Esophagus muscularis mucosa (tissue), 4 donors: ENCODE results near the gene ANKMY2. TPM values are rescaled to one million over a fixed set of nuclear protein-coding genes. Genes with fewer than 3 reads are reported as not detected.
"Not testable (repeated sequence)": the region's sequence is repeated elsewhere in the genome, so short reads cannot be mapped to it uniquely, and the experiment has no call there.

Experiments used
- DNase-seq: peaks from one replicate; pipeline ENCODE4 v3.0.0-alpha.2; 2017; ENCODE audit errors: extremely low spot score
- H3K27ac ChIP-seq, 4 donors: fragments of 200-600 bp; sonication (generic); replicated peaks in 1 of 4; 1 replicate in 3 of 4; 2 replicates in 1 of 4; pipeline ENCODE4 v1.5.1; 2016 to 2019; ENCODE audit warnings: mild to moderate bottlenecking in 1 of 4
- H3K27me3 ChIP-seq, 4 donors: fragments of 200-600 bp; sonication (generic); one replicate each; pipeline versions ENCODE4 v1.5.1 to v1.6.0; 2016 to 2019
- H3K36me3 ChIP-seq, 4 donors: fragments of 200-600 bp; sonication (generic); one replicate each; pipeline ENCODE4 v1.5.1; 2016 to 2019
- H3K4me1 ChIP-seq, 4 donors: fragments of 200-600 bp; sonication (generic); one replicate each; pipeline ENCODE4 v1.5.1; 2016 to 2019
- H3K4me3 ChIP-seq, 4 donors: fragments of 200-600 bp; sonication (generic); 1 replicate in 2 of 4; 2 replicates in 2 of 4; pipeline ENCODE4 v1.5.1; 2016 to 2019; ENCODE audit warnings: mild to moderate bottlenecking in 4 of 4, moderate library complexity in 1 of 4
- H3K9me3 ChIP-seq, 4 donors: fragments of 200-600 bp; sonication (generic); 1 replicate in 3 of 4; 2 replicates in 1 of 4; pipeline ENCODE4 v1.5.1; 2016 to 2019
- CTCF ChIP-seq, 3 experiments: fragments of 200-600 bp in 2 of 3; fragments of 450-650 bp in 1 of 3; sonication (generic) in 2 of 3; IDR thresholded peaks; one replicate each; pipeline ENCODE4 v1.5.1; 2017 to 2019; ENCODE audit warnings: antibody characterized with exemption in 3 of 3, mild to moderate bottlenecking in 2 of 3, moderate library complexity in 1 of 3
- EP300 ChIP-seq: sonication (generic); formaldehyde crosslinking; IDR thresholded peaks from one replicate; pipeline ENCODE4 v1.6.1; 2017; ENCODE audit warnings: antibody characterized with exemption
- POLR2A ChIP-seq: fragments of 450-650 bp; IDR thresholded peaks from one replicate; pipeline ENCODE4 v1.6.1; 2017; ENCODE audit warnings: antibody characterized with exemption, moderate library complexity, mild to moderate bottlenecking, low read depth
- POLR2AphosphoS5 ChIP-seq, 2 donors: sonication (generic); formaldehyde crosslinking; IDR thresholded peaks; one replicate each; pipeline ENCODE4 v1.6.1; 2017; ENCODE audit warnings: antibody characterized with exemption in 2 of 2
- WGBS: methylation state at CpG from one replicate; pipeline ENCODE4 v1.1.5; 2018; 5-methylcytosine and 5-hydroxymethylcytosine counted together
- intact Hi-C: fragments of 100-400 bp; cut with DNase I; formaldehyde crosslinking; loops from one replicate; pipeline ENCODE4 v1.15.1; 2023
- total RNA-seq, 4 donors: library from RNA; depleted of rRNA; stranded (reverse); fragments of >200 nt; gene quantifications; one replicate each; pipeline versions ENCODE4 v1.1.0 to v1.2.1, GENCODE V29; 2016

Gene ANKMY2
- total RNA-seq, 4 donors from 2014 or later, result 12.4 to 24.9 (median 17.6) TPM

DNA sequence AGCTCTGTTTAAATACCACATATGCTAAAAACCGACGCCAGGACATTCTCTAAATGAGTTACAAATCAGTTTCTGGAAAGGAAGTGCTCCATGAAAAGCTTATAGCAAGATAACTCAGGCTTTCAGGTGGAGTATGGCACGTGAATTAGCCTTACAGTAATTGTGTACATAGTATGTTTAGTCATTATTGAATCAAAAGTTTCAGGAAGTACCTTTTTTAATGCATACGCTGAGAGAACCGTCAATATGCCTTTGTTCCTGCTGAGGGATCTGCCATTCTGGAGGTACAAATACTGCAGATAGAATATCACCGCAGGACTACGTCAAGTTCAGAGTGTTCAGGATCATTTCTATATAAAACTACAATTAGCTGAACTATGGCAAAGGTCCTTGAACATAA, 45.7 kb downstream of the ANKMY2 start:
- WGBS, result 88% methylated on average over 7 of the region's 7 CpGs
- peaks cover 16 to 65% (median 61%) of the 10 kb centered on the region in 4 donors for H3K36me3 ChIP-seq
- H3K9me3 ChIP-seq, result no peaks in the 10 kb centered on the region
- no peak overlapping the region for H3K4me3 ChIP-seq
- no peaks in the 10 kb centered on the region for H3K27me3 ChIP-seq
- no peak for DNase-seq
- intact Hi-C loops, result no loop called here
- no peak overlapping the region for H3K27ac ChIP-seq
- no peaks in the 10 kb centered on the region for H3K4me1 ChIP-seq
- TF ChIP-seq POLR2AphosphoS5 (IDR thresholded peaks at IDR 0.05), result no peak
- no peak for TF ChIP-seq EP300
- no peak for TF ChIP-seq POLR2A
- TF ChIP-seq CTCF (IDR thresholded peaks at IDR 0.05), result no peak

DNA sequence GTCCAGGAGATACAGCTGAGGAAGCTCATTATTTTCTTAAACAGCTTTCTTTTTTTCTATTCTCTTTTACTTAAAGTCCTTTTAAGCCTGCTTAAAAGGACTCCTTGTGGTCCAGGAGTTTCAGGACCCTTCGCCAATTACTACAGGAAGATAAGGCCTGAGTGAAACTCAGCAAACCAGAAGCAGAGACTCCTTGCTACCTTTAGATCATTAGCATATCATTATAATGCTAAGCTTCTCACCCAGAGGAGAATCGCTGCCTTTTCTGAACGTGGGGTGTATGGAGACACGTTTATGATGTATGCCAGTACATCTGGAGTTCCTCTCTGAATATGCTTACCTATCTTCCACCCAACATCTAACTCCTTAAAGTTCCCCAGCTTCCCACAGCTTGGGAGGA, 47.5 kb downstream of the ANKMY2 start:
- TF ChIP-seq POLR2A, result no peak
- no peak for TF ChIP-seq EP300
- no peak for TF ChIP-seq POLR2AphosphoS5 (IDR thresholded peaks at IDR 0.05)
- no peak for TF ChIP-seq CTCF (IDR thresholded peaks at IDR 0.05)
- H3K4me3 ChIP-seq, result no peak overlapping the region

GRCh38 chr7:16595596-16595995, 50.0 kb downstream of the ANKMY2 start:
- intact Hi-C loops, result not testable (repeated sequence)

More for the DNA sequence above, 47.5 kb downstream of the ANKMY2 start:
- intact Hi-C loops, result no loop called here
- no peaks in the 10 kb centered on the region for H3K9me3 ChIP-seq
- no peak for DNase-seq
- no peaks in the 10 kb centered on the region for H3K4me1 ChIP-seq
- 63% methylated on average over 4 of the region's 4 CpGs for WGBS
- no peaks in the 10 kb centered on the region for H3K27me3 ChIP-seq
- H3K27ac ChIP-seq, result no peak overlapping the region
- peaks cover 10 to 47% (median 44%) of the 10 kb centered on the region in 4 donors for H3K36me3 ChIP-seq

GRCh38 chr7:16594676-16595075, 50.9 kb downstream of the ANKMY2 start:
- H3K4me3 ChIP-seq, result no peak overlapping the region
- intact Hi-C loops, result no loop called here
- no peak for DNase-seq
- peaks cover 0 to 16% (median 12%) of the 10 kb centered on the region in 4 donors for H3K36me3 ChIP-seq
- no peaks in the 10 kb centered on the region for H3K9me3 ChIP-seq
- TF ChIP-seq EP300 (no peak), CTCF (IDR thresholded peaks at IDR 0.05) (no peak), POLR2A (no peak), POLR2AphosphoS5 (IDR thresholded peaks at IDR 0.05) (no peak)
- no peak overlapping the region for H3K27ac ChIP-seq
- H3K4me1 ChIP-seq, result no peaks in the 10 kb centered on the region
- WGBS, result 88% methylated on average over 1 of the region's 1 CpG
- H3K27me3 ChIP-seq, result no peaks in the 10 kb centered on the region

More at GRCh38 chr7:16595596-16595995, 50.0 kb downstream of the ANKMY2 start:
- H3K9me3 ChIP-seq, H3K4me3 ChIP-seq, DNase-seq, H3K27ac ChIP-seq, H3K4me1 ChIP-seq, H3K27me3 ChIP-seq: not testable (repeated sequence)
- peaks cover 0 to 24% (median 21%) of the 10 kb centered on the region in 4 donors for H3K36me3 ChIP-seq
- whole genome bisulfite sequencing, result 77% methylated on average over 4 of the region's 4 CpGs

DNA sequence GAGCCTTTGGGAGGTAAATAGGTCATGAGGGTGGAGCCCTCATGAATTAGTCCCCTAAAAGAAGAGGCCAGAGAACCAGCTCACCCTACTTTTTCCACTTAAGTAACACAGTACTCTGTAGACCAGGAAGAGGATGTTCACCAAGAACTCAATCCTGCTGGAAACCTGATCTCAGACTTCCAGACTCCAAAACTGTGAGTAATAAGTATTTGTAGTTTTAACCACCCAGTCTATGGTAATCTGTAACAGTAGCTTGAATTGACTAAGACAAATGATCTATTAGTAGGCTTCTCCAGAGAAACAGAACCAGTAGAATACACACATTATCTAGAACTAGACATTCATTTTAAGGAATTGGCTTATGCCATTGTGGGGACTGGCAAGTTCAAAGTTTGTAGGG, 51.5 kb downstream of the ANKMY2 start:
- intact Hi-C loops, result no loop called here
- Histone ChIP-seq H3K4me3 (no peak overlapping the region), H3K27ac (no peak overlapping the region), H3K4me1 (no peaks in the 10 kb centered on the region), H3K36me3 (peaks cover 0 to 10% (median 6%) of the 10 kb centered on the region in 4 donors), H3K27me3 (no peaks in the 10 kb centered on the region), H3K9me3 (no peaks in the 10 kb centered on the region)
- DNase-seq, result no peak
- TF ChIP-seq POLR2AphosphoS5 (IDR thresholded peaks at IDR 0.05) (no peak), POLR2A (no peak), EP300 (no peak), CTCF (IDR thresholded peaks at IDR 0.05) (no peak)
